GM19193 (cell line): Measurements from ENCODE around the gene DDX17.

Source experiments
- POLR2A ChIP-seq: IDR thresholded peaks from 4 replicates; pipeline ENCODE4 v1.6.1; 2011; ENCODE audit not compliant: insufficient read depth, insufficient read length; ENCODE audit errors: extremely low read depth

Gene DDX17

DNA sequence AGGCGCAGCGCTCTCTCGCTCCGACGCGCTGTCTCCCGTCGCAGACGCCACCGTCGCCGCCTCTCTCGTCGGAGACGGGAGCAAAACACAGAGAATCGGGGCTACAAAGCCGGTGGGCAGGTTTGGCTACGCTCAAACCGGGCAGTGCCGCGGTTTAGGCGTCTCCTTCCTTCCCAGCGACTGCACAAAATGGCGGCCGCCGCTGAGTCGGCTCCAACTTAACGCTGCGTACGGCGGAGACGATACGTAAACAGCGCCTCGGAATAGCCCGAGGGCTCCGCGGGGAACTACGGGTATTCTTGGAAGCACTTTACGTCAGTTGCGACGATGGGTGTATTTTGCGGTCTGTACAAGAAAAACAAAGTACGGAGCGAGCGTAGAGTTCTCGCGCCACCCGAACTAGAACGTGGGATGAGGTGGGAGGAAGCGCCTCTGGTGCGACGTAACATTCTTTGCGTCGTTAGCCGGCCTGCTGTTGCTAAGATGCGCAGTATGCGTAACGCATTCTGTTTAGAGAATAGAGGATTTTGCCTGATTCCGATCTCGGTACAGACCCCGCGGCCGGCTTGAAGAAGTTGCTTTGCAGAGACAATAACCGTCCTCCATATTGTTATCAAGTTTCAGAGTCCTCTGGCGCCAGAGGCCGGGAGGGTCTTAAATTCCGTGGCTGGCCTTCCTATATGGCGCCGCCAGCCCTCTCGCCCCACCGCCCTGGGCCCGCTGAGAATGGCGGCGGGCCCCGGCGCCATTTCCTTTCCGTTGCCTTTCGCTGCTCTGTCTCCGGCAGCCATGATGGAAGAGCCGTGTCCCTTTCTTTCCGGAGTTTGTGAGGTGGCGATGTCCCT lies at the start of gene DDX17:
DDX17 (minus strand) TSS at position 194 of the 845 bp plus-strand sequence.
- TF ChIP-seq POLR2A: peak; percentile 77

DNA sequence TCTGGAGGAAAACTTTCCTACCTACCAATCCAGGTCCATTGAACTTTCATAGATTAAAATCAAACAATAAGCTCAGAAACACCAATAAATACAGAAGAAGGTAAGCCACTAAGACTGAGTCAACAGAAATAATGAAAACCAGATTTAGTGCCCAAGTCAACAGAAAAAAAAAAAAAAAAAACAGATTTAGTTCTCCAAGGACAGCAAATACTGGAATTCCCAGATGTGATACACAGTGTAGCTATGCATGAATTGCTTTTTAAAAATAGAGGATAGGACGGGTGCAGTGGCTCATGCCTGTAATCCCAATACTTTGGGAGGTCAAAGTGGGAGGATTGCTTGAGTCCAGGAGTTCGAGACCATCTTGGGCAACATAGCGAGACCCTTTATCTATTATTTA lies 48.2 kb upstream of the DDX17 start:
- TF ChIP-seq POLR2A: no peak

- TF ChIP-seq POLR2A: no peak
Measured at GRCh38 chr22:38549101-38549894, 43.2 kb upstream of the DDX17 start.

DNA sequence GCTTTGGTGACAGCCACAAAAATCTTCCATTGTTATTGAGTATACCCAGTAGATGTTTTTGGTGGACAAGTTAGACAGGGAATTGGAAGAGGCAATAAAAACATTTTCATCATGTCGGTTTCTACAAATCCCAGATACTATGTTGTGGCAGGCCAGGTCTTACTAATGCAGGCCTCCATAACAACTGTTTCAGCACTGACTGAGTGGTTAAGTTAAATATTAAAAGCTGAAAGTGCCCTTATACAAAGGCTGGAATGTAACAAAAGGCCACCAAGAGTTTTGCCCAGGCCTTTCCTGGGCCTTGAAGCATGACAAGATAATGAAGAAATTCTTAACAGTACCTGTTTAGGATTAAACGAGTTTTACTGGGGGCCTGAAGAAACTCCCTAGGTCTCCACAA lies 34.6 kb upstream of the DDX17 start:
- TF ChIP-seq POLR2A: no peak

GRCh38 chr22:38531251-38531938 lies 25.3 kb upstream of the DDX17 start:
- TF ChIP-seq POLR2A: no peak

- no peak for TF ChIP-seq POLR2A
Measured at GRCh38 chr22:38524429-38524828, 18.3 kb upstream of the DDX17 start.

DNA sequence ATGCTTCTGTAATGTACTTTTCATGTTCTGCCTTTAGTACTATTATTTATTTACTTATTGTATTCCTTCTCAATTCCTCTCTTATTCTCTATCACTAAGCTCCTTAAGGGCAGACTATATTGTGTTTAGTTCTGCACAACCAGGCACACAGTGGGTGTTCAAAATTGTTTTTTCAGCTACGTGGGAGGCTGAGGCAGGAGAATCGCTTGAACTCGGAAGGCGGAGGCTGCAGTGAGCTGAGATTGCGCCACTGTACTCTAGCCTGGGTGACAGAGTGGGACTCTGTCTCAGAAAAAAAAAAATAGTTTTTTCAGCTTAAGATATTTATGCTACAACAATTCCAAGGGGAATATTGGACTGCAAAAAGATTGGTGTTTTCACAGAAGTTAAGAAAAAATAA lies 17.4 kb upstream of the DDX17 start:
- no peak for TF ChIP-seq POLR2A

GRCh38 chr22:38523029-38523428 lies 16.9 kb upstream of the DDX17 start:
- no peak for TF ChIP-seq POLR2A

GRCh38 chr22:38519453-38520250 lies 13.5 kb upstream of the DDX17 start:
- TF ChIP-seq POLR2A: no peak

- no peak for TF ChIP-seq POLR2A
Measured at GRCh38 chr22:38518620-38519019, 12.5 kb upstream of the DDX17 start.

- TF ChIP-seq POLR2A: no peak
Measured at GRCh38 chr22:38513063-38513462, 7.0 kb upstream of the DDX17 start.

DNA sequence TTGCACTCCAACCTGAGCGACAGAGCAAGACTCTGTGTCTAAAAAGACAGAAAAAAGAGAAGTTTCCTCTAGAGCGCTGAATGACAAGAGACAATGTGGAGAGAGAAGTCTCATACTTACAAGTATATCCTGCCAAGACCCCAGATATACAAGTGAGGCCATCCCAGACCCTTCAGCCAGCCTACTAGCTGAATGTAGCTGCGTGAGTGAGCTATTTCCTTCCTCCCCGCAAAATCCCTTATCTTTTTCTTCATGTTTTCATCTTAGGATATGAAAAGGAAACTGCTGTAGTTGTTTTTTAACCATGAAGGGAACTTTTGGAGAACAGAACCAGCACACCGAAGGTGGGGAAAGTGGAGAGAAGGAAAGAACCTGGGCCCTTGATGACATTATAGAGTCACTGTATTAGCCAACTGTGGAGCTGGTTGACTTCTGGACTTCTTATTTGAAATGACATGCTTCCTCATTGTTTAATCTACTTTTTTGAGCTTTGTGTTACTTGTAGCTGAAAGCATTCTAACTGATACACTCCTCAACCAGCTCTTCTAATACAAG lies 4.4 kb upstream of the DDX17 start:
- no peak for TF ChIP-seq POLR2A

DNA sequence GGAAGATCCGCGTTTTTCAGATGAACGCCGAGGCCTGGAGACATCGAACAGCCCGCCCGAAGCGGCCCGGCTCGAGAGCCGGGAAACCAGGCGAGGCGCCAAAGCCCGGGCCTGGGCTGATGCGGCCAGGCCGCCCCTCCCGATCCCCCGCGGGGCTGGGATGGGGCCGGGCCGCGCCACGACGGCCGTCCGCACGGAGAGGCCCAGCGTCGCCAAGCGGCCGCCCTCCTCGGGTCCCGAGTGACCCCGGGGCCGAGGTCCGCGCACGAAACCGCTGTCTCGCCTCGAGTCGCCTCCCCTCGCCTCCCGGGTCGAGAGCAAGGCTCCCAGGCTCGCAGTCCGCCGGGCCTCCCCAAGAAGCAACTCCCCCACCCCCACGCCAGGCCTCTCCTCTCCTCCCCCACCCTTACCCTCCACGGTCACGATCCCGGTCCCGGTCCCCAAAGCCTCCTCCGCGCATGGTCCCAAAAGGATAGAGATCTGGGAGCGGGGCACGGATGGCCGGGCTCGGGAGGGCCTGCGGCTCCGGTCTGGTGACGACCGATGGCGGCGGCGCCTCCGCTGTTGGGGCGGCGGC lies 482 bp downstream of the DDX17 start:
- TF ChIP-seq POLR2A: no peak
